A549 (cell line): ENCODE measurements around the gene CALM3. TPM values are rescaled to one million over a fixed set of nuclear protein-coding genes. Genes with fewer than 3 reads are reported as not detected.

Experiments used
- ATAC-seq, 2 experiments: fragments of 200-7000 bp in 1 of 2; fragments of >200 bp in 1 of 2; cut with Nextera tagmentation in 1 of 2; cut with Tn5 transposase in 1 of 2; 3 replicates each; pipeline versions ENCODE4 v1.8.0 to v1.9.1; 2018 to 2020; ENCODE audit warnings: mild to moderate bottlenecking in 1 of 2, moderate library complexity in 1 of 2
- CTCF ChIA-PET: fragments of 300-600 bp; sonication (Branson Sonifier 250); formaldehyde crosslinking; extraction: SDS; loops from one replicate; lab custom pipeline; 2021; ENCODE audit warnings: antibody characterized with exemption, inconsistent platforms; lab: Yijun Ruan, JAX
- POLR2A ChIA-PET: fragments of 350-600 bp; formaldehyde crosslinking; extraction: SDS; loops from one replicate; lab custom pipeline; 2021; ENCODE audit warnings: antibody characterized with exemption, inconsistent platforms; lab: Yijun Ruan, JAX
- DNase-seq, 2 experiments: peaks; one replicate each; pipeline versions ENCODE4 v3.0.0 to v3.0.0-alpha.2; 2011 to 2016; ENCODE audit warnings: low read depth in 1 of 2, low spot score in 1 of 2
- FAIRE-seq: peaks from 2 replicates; lab custom pipeline; 2011; peaks lifted over from hg19 to GRCh38; lab: Jason Lieb, UNC
- H3K27ac ChIP-seq, 2 experiments: fragments of >200 bp; sonication (Bioruptor Twin); formaldehyde crosslinking; 3 replicates each; pipeline ENCODE4 v1.5.1; 2016 to 2017
- H3K4me1 ChIP-seq: fragments of >200 bp; sonication (Bioruptor Twin); formaldehyde crosslinking; 3 replicates; pipeline ENCODE4 v1.6.1; 2016
- H3K4me2 ChIP-seq: fragments of >200 bp; sonication (Bioruptor Twin); formaldehyde crosslinking; 3 replicates; pipeline ENCODE4 v1.6.1; 2016
- H3K4me3 ChIP-seq: fragments of >200 bp; sonication (Bioruptor Twin); formaldehyde crosslinking; 3 replicates; pipeline ENCODE4 v1.5.1; 2016
- H3K9me3 ChIP-seq: fragments of >200 bp; sonication (Bioruptor Twin); formaldehyde crosslinking; 3 replicates; pipeline ENCODE4 v1.6.1; 2016
- ATOH8 ChIP-seq: fragments of 250-450 bp; sonication (Bioruptor Pico); IDR thresholded peaks from 2 replicates; pipeline ENCODE4 v1.5.0; 2020; ENCODE audit warnings: low read depth, mild to moderate bottlenecking, moderate library complexity
- CEBPB ChIP-seq, 2 experiments: fragments of >200 bp in 1 of 2; sonication (Bioruptor Twin) in 1 of 2; formaldehyde crosslinking in 1 of 2; IDR thresholded peaks; 2 replicates each; pipeline ENCODE4 v1.6.1; 2012 to 2016
- CHD2 ChIP-seq: fragments of 150-350 bp; IDR thresholded peaks from 2 replicates; pipeline ENCODE4 v1.6.1; 2014; ENCODE audit warnings: low read length; ENCODE audit not compliant: partially characterized antibody
- ELK1 ChIP-seq: fragments of 150-350 bp; IDR thresholded peaks from 2 replicates; pipeline ENCODE4 v1.6.1; 2014; ENCODE audit warnings: low read depth, mild to moderate bottlenecking, low read length
- HMGXB4 ChIP-seq: fragments of 250-450 bp; sonication (Bioruptor Pico); IDR thresholded peaks from 2 replicates; pipeline ENCODE4 v1.5.0; 2021; ENCODE audit warnings: mild to moderate bottlenecking, moderate library complexity, borderline replicate concordance
- HOXB13 ChIP-seq: fragments of 250-450 bp; sonication (Bioruptor Pico); IDR thresholded peaks from 2 replicates; pipeline ENCODE4 v1.5.0; 2020; ENCODE audit warnings: low read depth, mild to moderate bottlenecking, moderate library complexity
- JUN ChIP-seq, 2 experiments: fragments of >200 bp; sonication (Bioruptor Twin); formaldehyde crosslinking; IDR thresholded peaks; 2 replicates in 1 of 2; 3 replicates in 1 of 2; pipeline ENCODE4 v1.6.1; 2016 to 2017
- KDM5A ChIP-seq: fragments of 200-600 bp; sonication (generic); IDR thresholded peaks from 2 replicates; pipeline ENCODE4 v1.6.1; 2016; ENCODE audit warnings: antibody characterized with exemption, mild to moderate bottlenecking
- MAFK ChIP-seq: fragments of 450-650 bp; IDR thresholded peaks from 2 replicates; pipeline ENCODE4 v1.6.1; 2014; ENCODE audit not compliant: partially characterized antibody
- MAX ChIP-seq: IDR thresholded peaks from 2 replicates; pipeline ENCODE4 v1.6.1; 2012
- PBX3 ChIP-seq: IDR thresholded peaks from 2 replicates; pipeline ENCODE4 v1.6.1; 2012
- RARB ChIP-seq: fragments of 250-450 bp; sonication (Bioruptor Pico); IDR thresholded peaks from 2 replicates; pipeline ENCODE4 v1.8.0; 2021; ENCODE audit warnings: mild to moderate bottlenecking, moderate library complexity
- RFX5 ChIP-seq: fragments of 450-650 bp; IDR thresholded peaks from 2 replicates; pipeline ENCODE4 v1.7.1; 2014; ENCODE audit warnings: antibody characterized with exemption, mild to moderate bottlenecking, moderate library complexity
- USF2 ChIP-seq: fragments of 450-650 bp; IDR thresholded peaks from 2 replicates; pipeline ENCODE4 v1.6.1; 2014; ENCODE audit warnings: antibody characterized with exemption
- ZNF302 ChIP-seq: fragments of 250-450 bp; sonication (Bioruptor Pico); IDR thresholded peaks from 2 replicates; pipeline ENCODE4 v1.9.0; 2021; ENCODE audit warnings: inconsistent platforms, mild to moderate bottlenecking, moderate library complexity
- WGBS: methylation state at CpG from one replicate; pipeline ENCODE4 v1.1.6; 2017; ENCODE audit errors: missing lambda C conversion rate; 5-methylcytosine and 5-hydroxymethylcytosine counted together
- polyA plus RNA-seq, 4 experiments: library from polyadenylated mRNA; depleted of rRNA in 3 of 4; stranded (reverse); fragments of >200 nt; fragmentation: RNase III in 1 of 4; extraction: RNeasy Plus Mini Kit Qiagen cat#74134 plus additional on column Dnase treatment in 1 of 4; gene quantifications; 2 replicates in 3 of 4; 3 replicates in 1 of 4; pipeline ENCODE4 v1.2.3, GENCODE V29; 2011 to 2017

CALM3 gene
- polyA plus RNA-seq, 2 of the 4 experiments (the other 2 are of a cell fraction), result 303 to 548 TPM

GRCh38 chr19:46620267-46620666 lies 19.1 kb downstream of the CALM3 start:
- no peak overlapping the region for H3K4me2 ChIP-seq
- H3K4me1 ChIP-seq, result peaks cover 13% of the 10 kb centered on the region
- TF ChIP-seq KDM5A (no peak), MAX (no peak), JUN (IDR thresholded peaks at IDR 0.05) (no peak), RFX5 (no peak), MAFK (no peak), CHD2 (no peak), CEBPB (IDR thresholded peaks at IDR 0.05) (no peak)
- WGBS, result 85% methylated on average over 3 of the region's 3 CpGs
- no peak for DNase-seq
- ChIA-PET CTCF (interaction anchor here (0.6 to 34.1 kb wide), 8 partner anchors 3 to 370 kb away, joined by 3 to 737 read pairs (median 53); partner anchors contain the start of genes CALM3, DACT3, GNG8 and PTGIR), POLR2A (interaction anchor here (0.8 kb wide), 1 partner anchor 20 kb away, joined by 3 read pairs; no protein-coding TSS in a partner anchor)
- H3K4me3 ChIP-seq, result no peak overlapping the region
- no peak for ATAC-seq
- FAIRE-seq, result no peak
- no peaks in the 10 kb centered on the region for H3K9me3 ChIP-seq
- H3K27ac ChIP-seq, result no peak overlapping the region

GRCh38 chr19:46620716-46621115 lies 19.6 kb downstream of the CALM3 start:
- POLR2A ChIA-PET, result interaction anchor here (0.8 kb wide), 1 partner anchor 21 kb away, joined by 3 read pairs; no protein-coding TSS in a partner anchor

GRCh38 chr19:46621191-46622117 lies 20.3 kb downstream of the CALM3 start:
- no peak for ATAC-seq
- TF ChIP-seq USF2, result no peak
- TF ChIP-seq PBX3, result no peak
- TF ChIP-seq CEBPB (IDR thresholded peaks at IDR 0.05), result no peak
- no peak for TF ChIP-seq ZNF302 (CRISPR knock-in tag)
- TF ChIP-seq KDM5A, result no peak
- TF ChIP-seq HOXB13 (CRISPR knock-in tag), result no peak
- no peak for TF ChIP-seq RARB (CRISPR knock-in tag)
- H3K4me1 ChIP-seq, result peaks cover 19% of the 10 kb centered on the region
- H3K27ac ChIP-seq, result no peak overlapping the region
- no peak overlapping the region for H3K4me3 ChIP-seq
- 75% methylated on average over 32 of the region's 32 CpGs for WGBS
- CTCF ChIA-PET, result interaction anchor here (0.6 to 34.1 kb wide), 9 partner anchors 2 to 369 kb away, joined by 3 to 737 read pairs (median 6); partner anchors contain the start of genes CALM3, DACT3, GNG8 and PTGIR
- H3K4me2 ChIP-seq, result no peak overlapping the region
- POLR2A ChIA-PET, result no interaction called here
- no peaks in the 10 kb centered on the region for H3K9me3 ChIP-seq
- DNase-seq, result no peak
- FAIRE-seq, result no peak

More at GRCh38 chr19:46620716-46621115, 19.6 kb downstream of the CALM3 start:
- CTCF ChIA-PET, result interaction anchor here (0.6 to 34.1 kb wide), 8 partner anchors 3 to 370 kb away, joined by 3 to 737 read pairs (median 53); partner anchors contain the start of genes CALM3, DACT3, GNG8 and PTGIR
- TF ChIP-seq ELK1, result no peak
- TF ChIP-seq ATOH8 (CRISPR knock-in tag), result no peak
- TF ChIP-seq HMGXB4, result no peak
- TF ChIP-seq, all 56 proteins: peak for 0
- Histone ChIP-seq H3K27ac (no peak overlapping the region), H3K4me3 (no peak overlapping the region), H3K4me2 (no peak overlapping the region), H3K9me3 (no peaks in the 10 kb centered on the region), H3K4me1 (peaks cover 18% of the 10 kb centered on the region)
- FAIRE-seq (no peak), DNase-seq (no peak), ATAC-seq (no peak)
- 48% methylated on average over 6 of the region's 6 CpGs for WGBS
